Measurements from ENCODE around the gene LAMTOR4.

DNA sequence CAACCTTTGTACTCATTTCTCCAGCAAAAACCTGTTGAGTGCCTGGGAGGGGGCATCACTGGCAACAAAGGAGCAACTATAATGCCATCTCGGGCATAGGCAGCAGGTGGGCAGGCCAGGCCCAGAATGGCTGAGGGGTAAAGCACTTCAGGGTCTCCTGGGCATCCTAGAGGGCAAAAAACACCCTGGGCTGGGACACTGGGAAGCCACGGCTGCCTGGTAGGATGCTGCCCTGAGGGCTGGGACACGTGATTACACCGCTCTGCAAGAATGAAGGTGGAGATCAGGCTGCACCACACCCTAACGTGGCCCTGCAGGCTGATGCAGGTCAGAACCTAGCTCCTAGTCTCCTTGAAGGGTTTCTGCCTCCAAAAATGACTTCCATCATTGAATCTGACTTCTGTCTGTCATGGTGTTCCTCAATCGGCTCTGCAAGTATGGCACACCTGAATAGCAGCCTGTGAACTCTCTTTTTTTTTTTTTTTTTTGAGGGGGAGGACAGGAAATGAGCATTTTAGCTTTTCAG lies 14.4 kb downstream of the LAMTOR4 start:
- TF ChIP-seq, protein P1, sequence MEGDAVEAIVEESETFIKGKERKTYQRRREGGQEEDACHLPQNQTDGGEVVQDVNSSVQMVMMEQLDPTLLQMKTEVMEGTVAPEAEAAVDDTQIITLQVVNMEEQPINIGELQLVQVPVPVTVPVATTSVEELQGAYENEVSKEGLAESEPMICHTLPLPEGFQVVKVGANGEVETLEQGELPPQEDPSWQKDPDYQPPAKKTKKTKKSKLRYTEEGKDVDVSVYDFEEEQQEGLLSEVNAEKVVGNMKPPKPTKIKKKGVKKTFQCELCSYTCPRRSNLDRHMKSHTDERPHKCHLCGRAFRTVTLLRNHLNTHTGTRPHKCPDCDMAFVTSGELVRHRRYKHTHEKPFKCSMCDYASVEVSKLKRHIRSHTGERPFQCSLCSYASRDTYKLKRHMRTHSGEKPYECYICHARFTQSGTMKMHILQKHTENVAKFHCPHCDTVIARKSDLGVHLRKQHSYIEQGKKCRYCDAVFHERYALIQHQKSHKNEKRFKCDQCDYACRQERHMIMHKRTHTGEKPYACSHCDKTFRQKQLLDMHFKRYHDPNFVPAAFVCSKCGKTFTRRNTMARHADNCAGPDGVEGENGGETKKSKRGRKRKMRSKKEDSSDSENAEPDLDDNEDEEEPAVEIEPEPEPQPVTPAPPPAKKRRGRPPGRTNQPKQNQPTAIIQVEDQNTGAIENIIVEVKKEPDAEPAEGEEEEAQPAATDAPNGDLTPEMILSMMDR (IDR thresholded peaks at IDR 0.05), result no peak
- TF ChIP-seq EP300 (IDR thresholded peaks at IDR 0.05), result no peak

Data from gastroesophageal sphincter (tissue), 3 donors.